Measurements from ENCODE around the gene MTA1.

The MTA1 gene

DNA sequence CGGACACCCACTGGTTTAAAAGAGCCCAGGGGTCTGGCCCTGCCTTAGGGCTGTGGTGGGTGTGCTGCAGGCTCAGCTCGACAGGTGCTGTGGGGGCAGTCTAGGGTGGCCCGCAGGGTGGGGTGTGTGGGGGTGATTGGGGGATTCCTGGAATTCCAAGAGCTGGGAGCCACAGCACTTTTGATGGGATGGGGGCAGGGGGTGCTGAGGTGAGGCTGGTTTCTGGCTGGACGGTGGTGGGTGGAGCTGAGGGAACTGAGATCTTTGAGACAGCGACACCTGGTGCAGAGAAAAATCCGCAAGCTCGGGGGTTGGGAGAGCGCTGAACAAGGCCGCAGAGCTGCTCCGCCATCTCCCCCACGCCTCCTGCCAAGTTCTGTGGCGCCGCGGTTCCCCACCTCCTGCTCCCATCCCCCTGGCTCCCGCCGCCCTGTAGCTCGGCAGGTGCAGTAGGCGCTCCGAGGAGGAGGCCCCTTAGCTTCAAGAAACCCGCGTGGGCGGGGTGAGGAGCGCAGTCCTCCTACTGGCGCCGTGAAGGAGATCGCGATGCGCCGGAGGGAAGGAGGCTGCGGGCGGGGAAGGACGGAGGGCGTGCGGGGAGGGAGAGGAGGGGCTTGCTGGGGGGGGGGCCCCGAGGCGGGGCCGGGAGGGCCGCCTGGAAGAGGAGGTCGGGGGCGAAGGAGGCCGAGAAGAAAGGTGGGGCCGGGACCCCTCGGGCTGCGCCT lies 70.1 kb downstream of the MTA1 start:
- peak; percentile 74 to 93 (median 87) for DNase-seq

DNA sequence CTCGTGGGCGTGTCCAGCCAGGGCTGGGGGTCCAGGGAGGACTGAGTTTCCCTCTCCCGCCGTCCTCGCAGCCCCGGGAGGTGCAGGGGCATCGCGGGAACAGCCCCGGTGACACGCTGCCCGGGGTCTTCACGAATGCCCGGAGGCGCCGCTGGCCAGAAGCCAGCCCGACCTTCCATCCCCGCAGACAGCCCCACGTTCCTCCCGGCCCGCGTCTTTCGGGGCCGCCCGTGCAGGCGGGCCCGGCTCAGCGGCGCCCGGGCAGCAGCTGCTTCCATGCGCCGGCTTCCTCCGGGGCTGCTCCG lies 70.6 kb downstream of the MTA1 start:
- no peak for DNase-seq

DNA sequence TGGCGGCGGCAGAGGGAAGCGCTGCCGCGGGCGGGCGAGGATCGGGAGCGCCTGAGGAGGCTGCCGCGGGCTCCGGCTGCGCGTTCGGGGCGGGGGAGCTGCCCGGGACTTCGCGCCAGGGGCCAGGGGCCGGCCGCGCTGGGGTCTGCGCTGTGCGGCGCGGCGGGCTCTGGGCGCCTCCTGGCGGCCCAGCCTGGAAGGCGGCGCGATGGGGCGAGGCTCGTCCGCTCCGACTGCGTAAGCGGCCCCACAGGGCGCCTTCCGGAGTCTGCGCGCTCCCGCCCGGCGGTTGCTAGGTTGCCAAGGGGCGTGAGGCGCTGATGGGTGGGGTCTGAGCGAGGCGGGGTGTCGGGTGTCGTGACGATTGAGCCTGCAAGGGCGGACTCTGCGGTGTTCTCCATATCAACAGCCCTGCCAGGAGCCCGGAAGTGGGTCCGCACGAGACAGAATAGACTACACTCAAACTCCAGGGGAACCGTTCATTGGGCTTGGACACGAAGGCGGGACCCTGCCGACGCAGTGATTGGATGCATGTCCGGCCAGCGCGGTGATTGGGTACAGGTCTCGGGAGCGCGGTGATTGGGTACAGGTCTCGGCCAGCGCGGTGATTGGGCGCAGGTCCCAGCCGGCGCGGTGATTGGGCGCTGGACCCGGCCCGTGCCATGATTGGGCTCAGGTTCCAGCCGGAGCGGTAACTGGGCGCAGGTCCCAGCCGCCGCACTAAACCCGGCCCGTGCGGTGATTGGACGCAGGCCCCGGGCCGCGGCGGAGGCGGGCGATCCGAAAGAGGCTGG lies 71.1 kb downstream of the MTA1 start, which contains the start of gene TEDC1:
Gene TEDC1 (plus strand): TSS at position 675 of the 794 bp plus-strand sequence. CDS start 130 bp downstream, outside the sequence.
- DNase-seq = peak; percentile 95 to 100 (median 99)

DNA sequence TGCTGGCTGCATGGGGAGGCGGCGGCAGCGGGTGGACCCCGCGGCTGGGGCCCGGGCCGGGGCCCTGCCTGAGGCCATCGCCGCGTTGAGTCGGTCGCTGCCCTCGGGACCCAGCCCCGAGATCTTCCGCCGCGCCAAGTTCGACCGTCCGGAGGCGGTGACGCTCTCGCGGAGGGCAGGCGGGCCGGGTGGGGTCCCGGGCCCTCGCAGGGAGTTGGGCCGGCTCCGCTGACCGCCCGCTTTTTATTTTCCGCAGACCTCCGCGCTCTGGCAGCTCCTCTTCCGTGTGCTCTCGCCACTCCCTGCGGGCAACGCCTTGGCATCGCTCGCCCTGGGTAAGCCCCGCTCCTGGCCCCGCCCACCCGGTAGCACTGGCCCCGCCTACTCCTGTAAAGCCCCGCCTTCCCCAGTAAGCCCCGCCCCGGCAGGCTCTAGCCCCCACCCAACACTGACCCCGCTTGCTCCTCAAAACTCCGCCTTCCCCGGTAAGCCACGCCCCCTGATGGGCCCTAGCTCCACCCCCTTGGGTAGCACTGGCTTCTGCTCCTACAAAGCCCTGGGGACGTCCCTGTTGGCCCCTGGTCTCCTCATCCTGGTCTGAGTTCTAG lies 71.8 kb downstream of the MTA1 start:
- DNase-seq = peak; percentile 78 to 90 (median 83)

DNA sequence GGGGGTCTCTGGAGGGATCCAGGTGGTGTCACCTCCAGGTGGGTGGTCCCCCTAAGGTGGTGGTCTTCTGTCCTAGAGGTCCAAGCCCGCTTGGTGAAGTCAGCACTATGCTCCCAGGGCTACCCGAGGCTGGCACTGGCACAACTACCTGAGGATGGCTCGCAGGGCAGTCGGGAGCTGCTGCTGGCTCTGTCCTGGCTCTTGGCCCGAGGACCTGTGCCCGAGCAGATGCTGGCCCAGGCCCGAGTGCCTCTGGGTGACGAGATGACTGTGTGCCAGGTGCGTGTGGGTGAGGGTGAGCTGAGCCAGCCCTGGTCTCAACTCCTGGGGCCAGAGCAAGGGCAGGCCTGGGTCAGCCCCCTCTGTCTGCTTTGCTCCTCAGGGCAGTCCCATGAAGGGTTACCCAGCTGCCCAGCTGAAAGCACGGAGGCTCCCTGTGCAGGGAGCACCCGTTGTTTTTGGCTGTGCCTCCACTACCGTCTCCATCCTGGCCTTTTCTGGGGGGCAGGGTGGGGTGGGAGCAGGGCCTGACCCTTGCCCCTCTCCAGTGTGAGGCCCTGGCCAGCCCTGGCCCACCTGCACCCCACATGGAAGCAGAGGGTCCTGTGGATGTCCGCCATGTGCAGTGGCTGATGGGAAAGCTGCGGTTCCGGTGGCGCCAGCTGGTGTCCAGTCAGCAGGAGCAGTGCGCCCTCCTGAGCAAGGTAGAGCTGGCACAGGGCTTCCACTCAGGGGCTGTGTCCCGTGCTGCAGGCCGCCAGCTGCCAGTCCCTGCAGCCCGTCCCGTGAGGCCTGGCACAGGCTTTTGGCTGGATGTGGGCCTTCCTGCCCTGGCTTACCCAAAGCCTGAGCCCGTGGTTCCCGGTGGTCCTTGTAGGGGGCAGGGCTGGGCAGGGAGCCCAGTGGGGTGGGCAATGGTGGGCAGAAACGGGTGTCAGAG lies 72.7 kb downstream of the MTA1 start:
- peak in 1 of 5 experiments; percentile 6 for DNase-seq

DNA sequence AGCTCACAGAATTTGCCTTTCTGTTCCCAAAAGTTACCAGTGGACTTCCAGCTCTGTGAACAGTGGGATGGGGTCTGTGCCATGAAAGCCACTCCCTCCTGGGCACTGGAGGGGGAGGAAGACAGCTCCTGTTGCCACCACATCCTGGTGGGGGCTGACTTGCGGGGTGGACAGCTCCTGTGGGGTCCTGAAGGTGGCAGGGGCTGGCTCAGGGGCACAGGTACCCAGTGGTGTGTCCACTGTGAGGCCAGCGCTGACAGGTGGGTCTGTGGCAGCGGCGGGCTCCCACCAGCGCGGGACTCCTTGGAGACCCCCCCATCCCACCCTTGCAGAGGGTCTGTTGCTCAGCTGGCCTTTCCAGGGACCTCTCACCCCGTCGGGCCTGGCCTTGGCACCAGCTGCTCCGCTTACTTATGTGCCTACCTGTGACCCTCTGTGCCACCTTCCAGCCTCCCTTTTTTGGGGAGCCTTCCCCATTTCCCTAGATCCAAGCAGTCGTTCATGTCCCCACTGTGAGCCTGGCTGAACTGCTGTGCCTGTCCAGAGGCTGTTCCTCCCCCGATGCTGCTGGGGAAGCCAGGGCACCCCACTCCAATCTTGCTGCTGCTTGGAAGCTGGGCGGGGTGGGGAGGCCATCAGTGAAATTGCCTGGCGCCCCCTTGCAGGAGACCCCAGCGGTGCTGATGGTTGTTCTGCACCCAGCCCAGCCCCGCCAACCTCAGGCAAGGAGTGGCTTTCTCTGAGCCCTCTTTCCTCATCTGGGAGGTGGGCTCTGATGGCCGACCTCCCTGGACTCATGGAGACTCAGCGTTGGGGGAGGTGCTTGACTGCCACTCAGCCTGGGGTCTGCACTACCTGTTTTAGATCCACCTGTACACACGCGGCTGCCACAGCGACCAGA lies 73.6 kb downstream of the MTA1 start:
- DNase-seq = peak in 1 of 5 experiments; percentile 2

DNA sequence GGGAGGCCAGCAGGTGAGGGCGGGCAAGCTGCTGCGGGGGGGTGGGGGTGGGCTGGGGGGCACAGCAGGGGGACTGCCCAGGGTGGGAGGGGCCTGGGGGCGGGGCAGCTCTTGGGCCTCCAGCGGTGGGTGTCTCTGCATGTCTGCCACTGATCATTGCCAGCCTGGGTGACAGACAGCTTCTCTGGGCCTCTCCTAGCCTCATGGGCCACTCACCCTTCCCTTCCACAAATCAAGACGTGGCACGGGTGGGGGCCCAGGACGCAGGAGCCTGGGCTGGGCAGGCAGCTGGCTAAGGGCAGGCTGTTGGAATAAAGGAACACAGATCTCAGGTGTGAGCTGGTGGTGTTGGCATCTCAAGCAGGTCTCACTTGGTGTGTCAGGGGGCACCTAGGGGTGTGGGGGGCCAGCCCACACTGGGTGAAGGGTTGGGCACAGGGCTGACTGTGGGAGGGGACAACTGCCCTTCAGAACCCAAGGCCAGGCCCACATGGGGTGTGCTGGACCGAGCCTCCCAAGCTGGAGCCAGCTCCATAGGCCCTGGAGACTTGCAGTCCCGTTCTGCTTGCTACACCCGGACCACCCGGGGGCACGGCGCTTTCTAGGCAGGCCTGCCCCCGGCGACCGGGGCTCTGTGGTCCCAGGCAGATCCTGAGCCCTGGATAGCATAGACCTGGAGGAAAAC lies 74.4 kb downstream of the MTA1 start:
- DNase-seq = peak in 1 of 5 experiments; percentile 3

DNA sequence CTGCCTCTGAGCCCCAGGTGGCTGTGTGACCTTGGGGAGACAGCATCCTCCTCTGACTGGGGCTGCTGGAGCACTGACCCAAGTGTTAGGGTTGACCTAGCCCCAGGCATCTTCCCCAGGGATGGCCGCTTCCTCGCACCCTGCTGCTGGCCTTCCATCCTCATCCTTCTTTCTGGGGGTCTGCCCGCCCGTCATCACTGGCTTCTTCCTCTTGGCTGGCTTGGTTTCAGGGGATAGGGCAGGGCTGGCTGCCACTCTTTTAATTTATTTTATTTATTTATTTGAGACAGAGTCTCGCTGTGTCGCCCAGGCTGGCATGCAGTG lies 74.9 kb downstream of the MTA1 start:
- no peak for DNase-seq

DNA sequence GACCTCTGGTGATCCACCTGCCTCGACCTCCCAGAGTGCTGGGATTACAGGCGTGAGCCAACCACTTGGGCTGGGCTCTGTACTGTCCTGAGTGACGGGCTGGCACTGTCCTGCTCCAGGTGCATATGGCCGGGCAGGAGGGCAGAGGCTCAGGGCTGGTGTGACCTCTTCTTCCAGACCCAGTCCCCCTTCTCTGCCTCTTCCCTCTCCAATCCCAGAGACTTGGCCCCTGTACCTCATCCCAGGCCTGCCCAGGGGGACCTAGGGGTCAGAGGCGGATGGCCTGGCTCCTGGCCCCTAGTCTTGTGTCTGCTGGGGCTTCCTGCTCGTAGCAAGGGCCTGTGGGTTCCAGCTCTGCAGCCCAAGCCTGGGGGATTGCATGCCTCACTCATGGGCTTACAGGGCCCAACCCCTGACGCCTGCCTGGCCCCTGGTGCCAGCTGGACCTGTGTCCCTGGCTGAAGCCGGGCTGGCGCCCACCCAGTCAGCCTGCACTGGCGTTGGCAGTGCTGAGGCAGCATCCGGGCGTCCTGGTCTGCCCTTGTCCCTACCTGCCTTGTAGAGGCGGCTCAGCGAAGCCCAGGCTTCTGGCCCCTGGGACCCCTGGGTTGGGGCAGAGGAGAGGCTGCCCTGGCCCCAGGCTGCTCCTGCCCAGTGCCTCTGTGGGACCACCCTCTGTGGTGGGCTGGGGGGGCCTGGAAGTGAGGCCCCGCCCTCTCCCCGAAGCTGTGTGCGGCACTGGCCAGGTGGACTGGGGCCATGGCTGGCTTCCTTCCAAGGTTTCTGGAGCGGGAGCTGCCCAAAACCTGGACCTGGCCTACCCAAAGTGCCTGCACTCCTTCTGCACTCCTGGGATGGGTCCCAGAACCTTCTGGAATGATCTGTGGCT lies 75.7 kb downstream of the MTA1 start:
- DNase-seq = peak in 1 of 5 experiments; percentile 1

DNA sequence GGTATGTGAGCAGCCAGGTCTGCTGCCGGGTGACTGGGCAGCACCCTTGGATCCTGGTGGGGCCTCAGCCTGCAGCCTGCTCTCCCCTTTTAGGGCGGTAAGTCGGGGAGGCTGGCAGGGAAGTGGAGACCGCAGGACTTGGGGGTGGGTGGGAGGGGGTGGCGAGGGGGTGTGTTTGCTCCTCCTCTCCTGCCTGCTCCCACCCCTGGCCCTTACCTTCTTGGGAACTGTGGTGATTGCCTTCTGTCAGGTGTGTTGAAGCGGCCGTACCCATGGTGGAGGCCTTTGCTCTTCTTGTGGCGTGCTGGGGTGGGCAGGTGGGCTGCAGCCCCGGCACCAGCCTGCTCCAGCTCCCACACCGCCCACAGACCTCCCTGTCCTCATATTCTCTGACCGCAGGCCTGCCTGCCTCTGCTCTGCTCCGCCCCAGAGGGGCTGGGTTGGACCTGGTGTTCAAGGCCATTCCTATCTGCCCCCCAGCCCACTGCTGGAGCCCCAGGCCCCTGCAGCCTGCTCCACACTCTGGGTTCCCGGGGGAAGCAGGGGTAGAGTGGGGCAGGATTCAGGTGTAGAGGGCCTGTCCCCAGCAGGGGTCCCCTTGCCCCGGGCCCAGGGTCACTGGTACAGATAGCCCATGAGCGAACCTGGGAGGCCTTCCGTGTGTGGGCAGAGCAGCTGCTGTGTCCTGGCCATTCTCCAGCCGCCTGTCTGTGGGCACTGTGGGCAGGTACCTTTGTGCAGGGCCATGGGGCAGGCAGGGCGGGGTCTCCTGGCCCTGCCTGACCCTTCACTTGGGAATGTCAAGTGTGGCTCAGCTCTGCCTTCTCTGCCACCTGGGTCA lies 76.6 kb downstream of the MTA1 start:
- DNase-seq = no peak

DNA sequence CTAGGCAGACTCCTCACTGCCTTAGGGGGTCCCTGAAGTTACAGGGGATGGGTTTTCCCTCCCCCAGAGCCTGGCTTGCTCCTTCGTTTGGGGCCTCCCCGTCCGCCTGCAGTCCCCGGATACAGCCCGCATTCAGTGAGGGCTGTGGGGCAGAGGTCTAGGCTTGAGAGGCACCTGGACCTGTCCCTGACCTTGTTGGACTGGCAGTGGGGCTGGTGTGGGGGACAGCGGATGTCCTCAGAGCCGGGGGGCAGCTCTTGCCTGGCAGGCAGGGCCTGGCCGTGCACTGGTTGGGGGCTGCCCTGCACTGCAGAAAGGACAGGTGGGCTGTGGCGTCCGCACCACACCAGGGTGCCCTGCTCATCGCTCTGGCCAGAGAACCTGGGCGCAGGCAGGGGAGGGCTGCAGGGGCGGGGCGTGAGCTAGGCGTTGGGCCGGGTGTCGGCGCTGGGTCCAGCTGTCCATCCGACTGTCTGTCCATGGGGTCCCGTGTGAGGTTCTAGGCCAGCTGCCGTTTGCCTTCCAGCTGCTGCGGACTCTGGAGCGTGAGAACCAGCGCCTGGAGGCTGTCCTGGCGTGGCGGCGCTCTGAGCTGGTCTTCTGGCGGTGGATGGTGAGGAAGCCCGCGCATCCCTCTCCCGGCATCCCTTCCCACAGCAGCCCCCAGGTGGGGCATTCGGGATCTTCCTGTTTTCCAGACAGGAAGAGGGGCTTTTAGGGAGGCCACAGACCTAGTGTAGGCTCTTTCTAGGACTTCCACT lies 77.4 kb downstream of the MTA1 start:
- DNase-seq = peak in 1 of 5 experiments; percentile 1

DNA sequence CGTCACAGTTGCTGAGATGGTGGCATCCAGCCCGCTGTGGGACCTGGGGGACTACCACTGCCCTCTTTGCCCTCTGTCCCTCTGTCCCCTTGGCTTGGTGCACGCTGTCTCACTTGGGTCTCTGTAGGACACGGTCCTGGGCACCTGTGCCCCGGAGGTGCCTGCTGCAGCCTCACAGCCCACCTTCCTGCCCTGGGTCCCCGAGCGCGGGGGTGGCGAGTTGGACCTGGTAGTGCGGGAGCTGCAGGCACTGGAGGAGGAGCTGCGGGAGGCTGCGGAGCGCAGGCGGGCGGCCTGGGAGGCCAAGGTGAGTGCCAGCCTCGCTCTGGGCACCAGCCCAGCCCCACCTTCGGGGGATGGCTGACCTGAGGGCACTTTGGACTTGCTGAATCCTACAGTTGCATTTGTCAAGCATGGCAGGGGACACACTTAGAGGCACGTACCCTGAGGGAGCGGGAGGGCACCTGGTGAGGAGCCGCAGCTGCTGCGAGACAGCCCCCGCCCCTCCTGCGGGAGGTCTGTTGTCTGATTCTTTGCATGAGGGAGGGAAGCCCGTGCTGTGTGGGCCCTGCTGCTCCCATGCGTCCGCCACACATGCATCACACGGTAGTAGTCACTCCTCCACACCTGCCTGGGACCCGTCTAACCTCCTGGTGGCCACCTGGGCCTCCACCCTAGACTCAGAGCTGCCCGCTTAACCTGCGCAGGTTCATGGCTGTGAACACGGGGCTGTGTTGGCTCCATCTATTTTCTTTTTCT lies 78.2 kb downstream of the MTA1 start:
- no peak for DNase-seq

DNA sequence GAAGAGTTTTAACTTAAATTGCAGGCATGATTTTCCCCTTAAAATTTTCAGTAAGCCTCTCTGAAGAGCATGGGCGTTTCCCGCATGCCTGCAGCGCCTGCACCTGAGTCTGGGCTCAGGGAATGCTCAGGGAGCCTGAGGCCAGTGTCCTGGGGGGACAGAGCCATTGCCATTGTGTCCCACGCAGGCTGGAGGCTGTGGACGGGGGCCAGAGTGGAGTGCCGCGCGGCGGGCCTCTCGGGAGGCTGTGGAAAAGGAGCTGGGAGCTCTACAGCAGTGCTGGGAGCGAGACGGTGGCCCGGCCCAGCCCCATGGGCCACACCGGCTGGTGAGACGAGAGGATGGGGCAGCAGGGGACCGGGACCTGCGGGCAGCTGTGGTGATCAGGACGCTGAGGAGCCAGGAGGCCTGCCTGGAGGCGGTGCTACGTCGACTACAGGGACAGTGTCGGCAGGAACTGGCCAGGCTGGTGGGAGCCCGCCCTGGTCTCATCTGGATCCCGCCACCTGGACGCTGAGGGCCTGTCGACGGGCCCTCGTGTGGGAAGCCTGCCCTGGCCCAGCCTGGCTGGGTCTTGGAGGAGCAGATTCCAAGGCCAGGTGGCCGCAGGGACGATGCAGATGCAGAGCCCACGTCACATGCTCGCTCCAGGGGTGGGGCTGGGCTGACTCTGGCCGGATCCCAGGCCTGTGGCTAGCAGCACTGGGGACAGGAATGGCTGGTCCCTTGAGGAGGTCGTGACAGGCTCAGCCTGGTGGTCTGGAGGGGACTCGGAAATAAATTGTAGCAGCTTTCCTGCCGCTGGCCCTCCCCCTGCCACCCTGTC lies 79.0 kb downstream of the MTA1 start:
- peak in 2 of 5 experiments; percentile 1 to 7 for DNase-seq

DNA sequence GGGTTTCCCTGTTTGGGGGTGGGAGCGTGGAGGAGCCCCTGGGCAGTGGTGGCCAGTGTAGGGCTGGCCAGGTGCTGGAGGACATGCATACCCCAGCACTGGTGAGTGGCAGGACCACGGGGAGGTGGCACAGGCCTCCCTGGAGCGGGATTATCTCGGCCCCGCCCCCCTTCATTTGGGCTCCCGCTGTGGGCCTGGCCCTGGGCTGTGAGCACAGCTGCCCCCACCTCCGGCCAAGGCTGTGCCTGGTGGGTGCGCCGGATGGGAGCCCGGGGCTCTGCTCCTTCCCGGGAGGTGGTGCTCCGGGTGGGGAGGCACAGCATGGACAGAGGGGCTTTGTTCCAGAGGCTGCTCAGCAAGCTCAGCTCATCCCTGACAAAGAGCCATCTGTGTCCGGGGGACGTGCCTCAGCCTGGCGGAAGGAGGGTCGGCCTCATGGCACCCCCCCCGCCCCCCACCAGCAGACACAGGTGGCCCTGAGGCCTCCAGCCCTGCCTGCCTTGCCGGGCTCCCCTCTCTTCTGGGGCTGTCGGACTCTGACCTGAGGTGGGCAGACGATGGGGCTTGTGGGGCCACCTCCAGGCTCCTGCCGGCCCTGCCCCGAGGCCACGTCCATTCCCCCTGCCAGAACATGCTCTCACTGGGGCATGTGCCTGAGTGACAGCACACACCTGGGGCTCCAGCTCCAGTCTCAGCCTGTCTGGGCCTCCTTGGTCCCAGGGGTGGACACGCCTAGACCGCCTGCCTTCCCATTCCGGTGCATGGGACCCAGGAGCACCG lies 79.8 kb downstream of the MTA1 start:
- DNase-seq = peak in 2 of 5 experiments; percentile 2 to 9

DNA sequence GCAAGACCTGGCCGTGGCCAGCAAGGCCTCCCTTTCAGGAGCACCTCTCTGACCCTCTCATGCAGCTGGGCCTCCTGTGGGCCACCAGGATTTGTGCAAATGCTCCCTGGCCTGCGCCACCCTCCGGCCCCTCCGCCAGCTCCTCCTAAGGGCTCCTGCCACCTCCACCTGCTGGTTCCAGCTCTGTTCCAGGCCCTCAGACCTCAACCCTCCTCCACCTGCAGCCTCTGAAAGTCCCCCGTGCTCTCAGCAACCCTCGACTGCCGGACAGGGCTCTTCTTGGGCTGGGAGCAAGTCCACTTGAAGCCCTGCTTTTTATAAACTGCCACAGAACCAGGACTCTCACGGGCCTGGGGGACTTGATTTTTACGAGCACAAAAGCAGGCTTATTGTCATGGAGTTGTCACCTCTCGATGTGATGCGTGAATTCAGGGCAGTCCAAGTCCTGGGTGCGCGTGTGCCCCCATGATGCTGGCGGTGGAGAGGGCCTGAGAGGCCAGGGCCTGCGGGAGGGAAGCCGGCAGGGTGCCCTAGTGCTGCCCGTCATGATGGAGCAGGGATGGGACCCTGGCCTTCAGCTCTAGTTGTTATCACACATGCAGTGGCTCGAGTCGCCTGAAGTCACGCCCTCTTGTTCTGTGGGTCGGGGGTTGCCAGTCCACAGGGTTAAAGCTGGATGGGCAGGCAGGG lies 80.6 kb downstream of the MTA1 start:
- peak in 1 of 5 experiments; percentile 4 for DNase-seq

Data from T-helper 2 cell (primary cell).